HCT116 (cell line): ENCODE data around the gene ZSCAN9.

Experiments used
- ATF3 ChIP-seq: IDR thresholded peaks from 2 replicates; pipeline ENCODE4 v1.6.1; 2012
- CBX3 ChIP-seq: IDR thresholded peaks from 2 replicates; pipeline ENCODE4 v1.6.1; 2012; ENCODE audit warnings: low read depth
- CEBPB ChIP-seq: IDR thresholded peaks from 2 replicates; pipeline ENCODE4 v1.6.1; 2012; ENCODE audit warnings: low read depth
- CTCF ChIP-seq, 3 experiments: fragments of 200-600 bp in 1 of 3; sonication (generic) in 1 of 3; IDR thresholded peaks in 2 of 3; conservative IDR thresholded peaks in 1 of 3; 2 replicates each; pipeline ENCODE4 v1.5.1; 2012 to 2017; ENCODE audit warnings: low read depth in 2 of 3, low read length in 2 of 3, antibody characterized with exemption in 1 of 3, borderline replicate concordance in 1 of 3, control low read depth in 1 of 3, mild to moderate bottlenecking in 1 of 3, mixed read lengths in 1 of 3, mixed run types in 1 of 3, moderate library complexity in 1 of 3; ENCODE audit not compliant: insufficient read depth in 1 of 3
- POLR2A ChIP-seq: IDR thresholded peaks from 2 replicates; pipeline ENCODE4 v1.7.0; 2011; ENCODE audit warnings: borderline replicate concordance; ENCODE audit not compliant: insufficient read depth, insufficient read length; ENCODE audit errors: extremely low read depth
- REST ChIP-seq: IDR thresholded peaks from 2 replicates; pipeline ENCODE4 v1.6.1; 2012; ENCODE audit warnings: low read depth
- SRF ChIP-seq: IDR thresholded peaks from 2 replicates; pipeline ENCODE4 v1.6.1; 2012; ENCODE audit warnings: low read depth
- YY1 ChIP-seq: IDR thresholded peaks from 2 replicates; pipeline ENCODE4 v1.6.1; 2011; ENCODE audit warnings: low read length, low read depth, moderate library complexity, mild to moderate bottlenecking; ENCODE audit not compliant: insufficient replicate concordance; ENCODE audit errors: extremely low read depth
- ZNF274 ChIP-seq: fragments of 200-500 bp; sonication (Bioruptor generic); IDR thresholded peaks from 2 replicates; pipeline ENCODE4 v1.6.1; 2014; ENCODE audit warnings: mild to moderate bottlenecking, low read depth, low read length, inconsistent platforms

- TF ChIP-seq CEBPB (no peak), CTCF (IDR thresholded peaks at IDR 0.05 in 2 of 3, conservative IDR thresholded peaks at IDR 0.05 in 1 of 3; ENCODE audit: borderline replicate concordance in 1 of 3, insufficient read depth in 1 of 3, low read depth in 2 of 3, low read length in 2 of 3) (no peak), SRF (no peak), CBX3 (no peak), REST (no peak), ZNF274 (no peak), POLR2A (no peak), YY1 (no peak), ATF3 (no peak)
These were observed 9.7 kb upstream of the ZSCAN9 start for GRCh38 chr6:28215425-28215824.
